Duodenal mucosa (tissue), 2 donors: ENCODE results near the gene FOXP3.

Source experiments
- H3K27ac ChIP-seq: one replicate; pipeline ENCODE4 v1.7.0; 2013; ENCODE audit warnings: low read depth, low read length
- H3K27me3 ChIP-seq, 2 donors: one replicate each; pipeline ENCODE4 v1.7.0; 2013; ENCODE audit warnings: low read length in 2 of 2, control low read depth in 1 of 2; ENCODE audit not compliant: insufficient read depth in 2 of 2, control insufficient read depth in 1 of 2
- H3K36me3 ChIP-seq, 2 donors: one replicate each; pipeline ENCODE4 v1.7.0; 2013; ENCODE audit warnings: low read length in 2 of 2, control low read depth in 1 of 2; ENCODE audit not compliant: insufficient read depth in 2 of 2, control insufficient read depth in 1 of 2
- H3K4me1 ChIP-seq, 2 donors: one replicate each; pipeline ENCODE4 v1.7.0; 2013; ENCODE audit warnings: low read length in 2 of 2, control low read depth in 1 of 2; ENCODE audit not compliant: insufficient read depth in 2 of 2, control insufficient read depth in 1 of 2
- H3K4me3 ChIP-seq, 2 donors: one replicate each; pipeline ENCODE4 v1.7.0; 2013; ENCODE audit warnings: low read length in 2 of 2, low read depth in 1 of 2
- H3K9ac ChIP-seq, 2 donors: one replicate each; pipeline ENCODE4 v1.7.0; 2013; ENCODE audit warnings: low read length in 2 of 2, low read depth in 1 of 2
- H3K9me3 ChIP-seq, 2 donors: one replicate each; pipeline ENCODE4 v1.7.0; 2013; ENCODE audit warnings: low read length in 2 of 2, control low read depth in 1 of 2; ENCODE audit not compliant: control insufficient read depth in 1 of 2

FOXP3 gene

GRCh38 chrX:49209434-49210251, 54.9 kb downstream of the FOXP3 start:
- Histone ChIP-seq H3K27ac (no peak overlapping the region), H3K9me3 (no peaks in the 10 kb centered on the region), H3K4me3 (no peak overlapping the region), H3K36me3 (no peaks in the 10 kb centered on the region), H3K9ac (no peak overlapping the region), H3K4me1 (no peaks in the 10 kb centered on the region), H3K27me3 (no peaks in the 10 kb centered on the region)

DNA sequence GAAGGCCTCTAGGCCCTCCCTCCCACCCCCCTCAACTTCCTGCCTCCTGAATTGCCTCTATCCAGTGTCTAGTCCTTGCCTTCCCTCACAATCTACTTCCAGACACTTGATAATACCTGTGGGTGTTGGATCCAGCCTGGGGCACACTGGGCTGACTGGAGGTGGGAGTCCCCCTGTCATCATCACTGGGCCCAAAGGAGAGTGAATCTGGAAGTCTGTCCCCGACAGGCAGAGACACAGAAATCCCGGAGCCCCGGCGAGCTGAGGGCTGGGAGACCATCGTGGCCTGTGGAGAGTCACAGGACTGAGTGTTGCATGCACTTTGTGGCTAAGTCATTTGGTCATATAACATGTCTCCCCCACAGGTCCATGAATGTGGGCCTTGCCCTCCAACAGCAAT, 56.1 kb downstream of the FOXP3 start:
- no peaks in the 10 kb centered on the region for H3K36me3 ChIP-seq
- no peaks in the 10 kb centered on the region for H3K4me1 ChIP-seq
- no peak overlapping the region for H3K9ac ChIP-seq
- no peak overlapping the region for H3K27ac ChIP-seq
- no peak overlapping the region for H3K4me3 ChIP-seq
- H3K9me3 ChIP-seq: no peaks in the 10 kb centered on the region
- no peaks in the 10 kb centered on the region for H3K27me3 ChIP-seq

DNA sequence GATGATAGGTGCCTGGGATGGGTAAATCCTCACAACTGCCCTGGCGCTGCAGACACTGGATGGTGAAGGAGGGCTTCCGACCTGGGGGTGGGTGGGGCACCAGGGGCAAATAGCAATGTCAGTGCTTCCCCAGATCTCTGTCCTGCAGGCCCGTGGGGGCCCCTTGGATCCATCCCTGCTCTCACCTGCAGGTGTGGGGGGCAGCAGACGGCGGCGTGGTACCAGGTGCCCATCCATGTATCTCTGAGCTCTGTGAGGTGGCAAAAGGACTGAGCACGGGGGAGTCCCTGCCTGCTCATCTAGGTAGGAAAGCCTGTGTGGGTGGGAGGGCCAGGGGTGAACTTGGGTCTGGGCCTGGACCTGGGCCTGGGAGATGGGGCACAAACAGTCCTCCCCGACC, 58.0 kb downstream of the FOXP3 start:
- no peak overlapping the region for H3K27ac ChIP-seq
- H3K36me3 ChIP-seq: no peaks in the 10 kb centered on the region
- H3K4me3 ChIP-seq: no peak overlapping the region
- H3K9me3 ChIP-seq: no peaks in the 10 kb centered on the region
- no peaks in the 10 kb centered on the region for H3K27me3 ChIP-seq
- no peak overlapping the region for H3K9ac ChIP-seq
- H3K4me1 ChIP-seq: no peaks in the 10 kb centered on the region

DNA sequence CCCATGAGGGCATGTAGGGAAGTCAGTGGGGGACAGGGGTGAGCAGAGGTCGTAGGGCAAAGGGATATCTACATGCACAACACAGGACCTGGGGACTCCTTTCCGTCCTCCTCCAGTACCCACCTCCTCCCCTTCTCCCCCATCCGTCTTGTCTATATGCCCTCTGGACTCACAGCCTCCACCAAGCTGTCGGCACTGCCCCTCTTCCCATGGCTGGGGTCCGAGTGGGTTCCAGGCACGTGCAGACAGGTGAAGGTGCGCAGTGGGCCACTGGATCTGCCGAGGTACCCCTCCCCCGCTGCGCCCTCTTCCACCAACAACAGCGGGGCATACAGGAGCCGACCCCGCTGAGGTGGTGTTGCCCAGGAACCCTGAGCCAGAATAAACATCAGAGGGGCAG, 59.1 kb downstream of the FOXP3 start:
- Histone ChIP-seq H3K4me1 (peaks cover 2 to 3% of the 10 kb centered on the region in 2 donors), H3K36me3 (no peaks in the 10 kb centered on the region), H3K4me3 (no peak overlapping the region), H3K27ac (no peak overlapping the region), H3K27me3 (no peaks in the 10 kb centered on the region), H3K9me3 (no peaks in the 10 kb centered on the region), H3K9ac (no peak overlapping the region)

DNA sequence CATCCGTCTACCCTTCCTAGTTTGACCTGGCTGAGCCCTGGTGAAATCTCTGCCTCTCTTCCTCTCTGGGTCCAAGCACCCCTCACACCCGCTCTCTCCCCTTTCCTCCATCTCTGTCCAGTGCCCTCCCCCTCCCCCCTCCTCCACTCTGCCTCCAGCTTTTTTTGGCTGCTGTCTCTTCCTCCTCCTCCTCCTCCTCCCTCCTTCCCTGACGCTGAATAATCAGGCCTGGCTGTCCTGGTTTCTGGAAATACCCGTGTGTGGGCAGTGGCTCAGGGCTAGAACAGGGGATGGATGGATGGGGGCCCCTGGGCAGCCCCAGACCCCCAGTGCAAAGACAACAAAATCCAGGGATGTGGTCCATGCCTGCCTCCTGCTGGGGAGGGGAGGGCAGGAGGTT, 59.8 kb downstream of the FOXP3 start:
- Histone ChIP-seq H3K27me3 (no peaks in the 10 kb centered on the region), H3K27ac (no peak overlapping the region), H3K36me3 (no peaks in the 10 kb centered on the region), H3K9ac (no peak overlapping the region), H3K4me1 (peaks cover 3 to 4% of the 10 kb centered on the region in 2 donors), H3K4me3 (no peak overlapping the region), H3K9me3 (no peaks in the 10 kb centered on the region)

DNA sequence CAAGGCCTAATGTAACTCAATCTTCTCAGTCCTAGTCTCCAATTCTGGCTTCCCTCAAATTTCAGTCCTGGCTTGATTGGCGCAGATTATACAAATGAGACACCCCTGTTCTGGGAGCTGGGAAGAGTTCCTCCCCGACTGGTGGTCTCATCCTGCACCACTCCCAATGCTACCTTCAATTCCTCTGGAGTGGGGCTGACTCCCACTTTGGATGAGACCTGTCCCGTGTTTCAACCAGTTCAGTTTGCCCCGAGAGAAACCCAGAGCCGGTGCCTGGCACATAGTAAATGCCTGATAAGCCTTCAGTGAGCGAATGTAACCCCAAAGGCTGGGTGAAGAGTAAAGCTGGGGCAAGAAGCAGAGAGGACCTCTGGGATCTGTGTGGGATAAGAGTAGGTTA, 60.5 kb downstream of the FOXP3 start:
- peaks cover 3 to 4% of the 10 kb centered on the region in 2 donors for H3K4me1 ChIP-seq
- H3K27ac ChIP-seq: no peak overlapping the region
- H3K36me3 ChIP-seq: no peaks in the 10 kb centered on the region
- H3K27me3 ChIP-seq: no peaks in the 10 kb centered on the region
- H3K4me3 ChIP-seq: no peak overlapping the region
- H3K9me3 ChIP-seq: no peaks in the 10 kb centered on the region
- H3K9ac ChIP-seq: no peak overlapping the region

DNA sequence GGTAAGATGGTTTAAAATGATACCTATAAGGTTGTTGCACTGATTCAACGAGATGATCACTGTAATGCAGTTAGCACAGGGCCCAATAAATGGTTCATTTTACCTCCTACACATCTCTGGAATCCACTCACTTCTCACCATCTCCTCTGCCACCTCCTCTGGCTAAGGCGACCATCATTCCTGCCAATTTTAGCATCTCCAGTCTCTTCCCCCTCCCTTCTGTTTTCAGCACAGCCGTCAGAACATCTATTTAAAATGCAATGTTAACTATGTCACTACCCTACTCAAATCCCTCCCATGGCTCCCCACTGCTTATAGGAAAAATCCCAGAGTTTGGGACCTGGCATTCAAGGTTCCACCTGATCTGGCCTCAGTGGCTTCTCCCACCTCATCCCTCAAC, 61.0 kb downstream of the FOXP3 start:
- Histone ChIP-seq H3K36me3 (no peaks in the 10 kb centered on the region), H3K9me3 (no peaks in the 10 kb centered on the region), H3K9ac (no peak overlapping the region), H3K27ac (no peak overlapping the region), H3K4me3 (no peak overlapping the region), H3K4me1 (peaks cover 3 to 4% of the 10 kb centered on the region in 2 donors), H3K27me3 (no peaks in the 10 kb centered on the region)

- Histone ChIP-seq H3K9ac (no peak overlapping the region), H3K9me3 (no peaks in the 10 kb centered on the region), H3K27me3 (no peaks in the 10 kb centered on the region), H3K4me3 (no peak overlapping the region), H3K36me3 (no peaks in the 10 kb centered on the region), H3K4me1 (peaks cover 3 to 4% of the 10 kb centered on the region in 2 donors), H3K27ac (no peak overlapping the region)
Measured at GRCh38 chrX:49202022-49202421, 62.5 kb downstream of the FOXP3 start.
